GM12878 (cell line): ENCODE measurements around the gene TMEM82. TPM values are rescaled to one million over a fixed set of nuclear protein-coding genes. Genes with fewer than 3 reads are reported as not detected.

Source experiments
- ATAC-seq: fragments of 200-7000 bp; cut with Tn5 transposase; 3 replicates; pipeline ENCODE4 v1.9.1; 2020; ENCODE audit warnings: mild to moderate bottlenecking, moderate library complexity
- BruUV-seq: library from RNA; stranded (reverse); fragments of 400-500 nt; replicated peaks from 2 replicates; lab custom pipeline; 2021; lab: Mats Ljungman, UMichigan
- CTCF ChIA-PET: fragments of 300-600 bp; sonication (Branson Sonifier 250); formaldehyde crosslinking; extraction: SDS; loops from one replicate; lab custom pipeline; 2021; ENCODE audit warnings: inconsistent platforms; lab: Yijun Ruan, JAX
- POLR2A ChIA-PET: fragments of 350-600 bp; formaldehyde crosslinking; extraction: SDS; loops from one replicate; lab custom pipeline; 2021; ENCODE audit warnings: inconsistent platforms; lab: Charles Lee
- RAD21 ChIA-PET: fragments of 300-600 bp; sonication (Branson Sonifier 250); formaldehyde crosslinking; loops from one replicate; lab custom pipeline; 2023; ENCODE audit warnings: antibody characterized with exemption; ENCODE audit not compliant: unreplicated experiment; lab: Charles Lee
- SMC1A ChIA-PET: fragments of 300-600 bp; sonication (Branson Sonifier 250); formaldehyde crosslinking; loops from one replicate; lab custom pipeline; 2023; ENCODE audit not compliant: unreplicated experiment, uncharacterized antibody; lab: Charles Lee
- DNase-seq: peaks from one replicate; pipeline ENCODE4 v3.0.0-alpha.2; 2011; ENCODE audit warnings: low read depth, low spot score
- FAIRE-seq: peaks from 3 replicates; lab custom pipeline; 2011; peaks lifted over from hg19 to GRCh38; lab: Jason Lieb, UNC
- H2AFZ ChIP-seq: 2 replicates; pipeline ENCODE4 v1.6.0; 2011; ENCODE audit warnings: low read depth, low read length, control low read depth; ENCODE audit not compliant: control insufficient read depth
- H3K27ac ChIP-seq: 2 replicates; pipeline ENCODE4 v1.5.1; 2011; ENCODE audit warnings: control low read depth; ENCODE audit not compliant: control insufficient read depth, insufficient read depth
- H3K27me3 ChIP-seq, 2 experiments: replicated peaks in 1 of 2; 2 replicates each; pipeline versions ENCODE4 v1.6.0 to v1.6.1; 2011; ENCODE audit warnings: low read length in 1 of 2; ENCODE audit not compliant: control insufficient read depth in 2 of 2, insufficient read depth in 2 of 2
- H3K36me3 ChIP-seq, 2 experiments: 2 replicates each; pipeline ENCODE4 v1.5.1; 2011; ENCODE audit warnings: low read length in 1 of 2; ENCODE audit not compliant: control insufficient read depth in 2 of 2, insufficient read depth in 2 of 2
- H3K4me1 ChIP-seq: 2 replicates; pipeline ENCODE4 v1.6.1; 2011; ENCODE audit warnings: mild to moderate bottlenecking, low read length, moderate library complexity, mixed read lengths; ENCODE audit not compliant: control insufficient read depth, insufficient read depth
- H3K4me2 ChIP-seq: 2 replicates; pipeline ENCODE4 v1.6.0; 2011; ENCODE audit warnings: control low read depth; ENCODE audit not compliant: control insufficient read depth, insufficient read depth
- H3K4me3 ChIP-seq: fragments of 200-600 bp; sonication (generic); 2 replicates; pipeline ENCODE4 v1.5.1; 2016
- H3K79me2 ChIP-seq: 2 replicates; pipeline ENCODE4 v1.6.0; 2011; ENCODE audit warnings: low read length; ENCODE audit not compliant: control insufficient read depth, insufficient read depth
- H3K9ac ChIP-seq: 2 replicates; pipeline ENCODE4 v1.8.0; 2011; ENCODE audit warnings: low read length, control low read depth, mixed read lengths; ENCODE audit not compliant: control insufficient read depth, insufficient read depth
- H3K9me3 ChIP-seq: replicated peaks from 3 replicates; pipeline ENCODE4 v1.5.1; 2011; ENCODE audit warnings: mild to moderate bottlenecking, low read length; ENCODE audit not compliant: control insufficient read depth, insufficient read depth
- H4K20me1 ChIP-seq: 2 replicates; pipeline ENCODE4 v1.6.0; 2011; ENCODE audit not compliant: control insufficient read depth, insufficient read depth
- ASH2L ChIP-seq: fragments of 300-600, 200-600 bp; sonication (generic); IDR thresholded peaks from 2 replicates; pipeline ENCODE4 v1.6.1; 2017; ENCODE audit warnings: low read depth, mild to moderate bottlenecking, borderline replicate concordance
- CBX5 ChIP-seq: sonication (generic); IDR thresholded peaks from 2 replicates; pipeline ENCODE4 v1.6.1; 2016; ENCODE audit warnings: low read depth, moderate library complexity, mild to moderate bottlenecking, inconsistent platforms
- CHD2 ChIP-seq: IDR thresholded peaks from 2 replicates; pipeline ENCODE4 v1.6.1; 2011; ENCODE audit warnings: low read depth, low read length, improper control_type of control experiment, borderline replicate concordance
- EED ChIP-seq: sonication (generic); IDR thresholded peaks from 2 replicates; pipeline ENCODE4 v1.6.1; 2016; ENCODE audit warnings: antibody characterized with exemption, low read depth
- EP300 ChIP-seq, 2 experiments: fragments of 150-350 bp in 1 of 2; IDR thresholded peaks; 2 replicates each; pipeline ENCODE4 v1.6.1; 2011 to 2012; ENCODE audit warnings: low read depth in 2 of 2, low read length in 2 of 2, borderline replicate concordance in 1 of 2, improper control_type of control experiment in 1 of 2, inconsistent platforms in 1 of 2; ENCODE audit not compliant: control insufficient read depth in 1 of 2
- FOXK2 ChIP-seq: fragments of 450-650 bp; IDR thresholded peaks from 2 replicates; pipeline ENCODE4 v1.6.1; 2017; ENCODE audit warnings: mild to moderate bottlenecking, moderate library complexity
- FOXM1 ChIP-seq: IDR thresholded peaks from 2 replicates; pipeline ENCODE4 v1.6.1; 2012; ENCODE audit warnings: low read depth, mild to moderate bottlenecking, inconsistent platforms, low read length, moderate library complexity
- HDAC6 ChIP-seq: fragments of 200-600 bp; sonication (generic); IDR thresholded peaks from one replicate; pipeline ENCODE4 v1.8.0; 2017; ENCODE audit warnings: antibody characterized with exemption; ENCODE audit not compliant: unreplicated experiment
- MEF2A ChIP-seq: IDR thresholded peaks from 2 replicates; pipeline ENCODE4 v1.6.1; 2011; ENCODE audit warnings: low read depth, mild to moderate bottlenecking, low read length, moderate library complexity; ENCODE audit not compliant: insufficient read depth
- MYC ChIP-seq: IDR thresholded peaks from 2 replicates; pipeline ENCODE4 v1.6.1; 2011; ENCODE audit warnings: mild to moderate bottlenecking, low read length, moderate library complexity, inconsistent platforms; ENCODE audit not compliant: insufficient read depth, insufficient replicate concordance, insufficient read length, severe bottlenecking
- NFYA ChIP-seq: IDR thresholded peaks from 2 replicates; pipeline ENCODE4 v1.6.1; 2011; ENCODE audit warnings: low read depth, mild to moderate bottlenecking, low read length, improper control_type of control experiment, borderline replicate concordance
- NRF1 ChIP-seq: conservative IDR thresholded peaks from 2 replicates; pipeline ENCODE4 v1.6.1; 2011; ENCODE audit warnings: mild to moderate bottlenecking, low read depth, low read length, improper control_type of control experiment
- SMAD5 ChIP-seq: IDR thresholded peaks from 2 replicates; pipeline ENCODE4 v1.6.1; 2016; ENCODE audit warnings: antibody characterized with exemption, low read depth
- TARDBP ChIP-seq: IDR thresholded peaks from 2 replicates; pipeline ENCODE4 v1.6.1; 2016; ENCODE audit warnings: borderline replicate concordance
- WRNIP1 ChIP-seq: IDR thresholded peaks from 2 replicates; pipeline ENCODE4 v1.6.1; 2011; ENCODE audit warnings: low read depth, low read length, improper control_type of control experiment, borderline replicate concordance
- YBX1 ChIP-seq: fragments of 450-650 bp; IDR thresholded peaks from 2 replicates; pipeline ENCODE4 v1.6.1; 2016; ENCODE audit warnings: antibody characterized with exemption
- WGBS: methylation state at CpG from one replicate; pipeline ENCODE4 v1.1.6; 2016; ENCODE audit warnings: low lambda C conversion rate; ENCODE audit not compliant: insufficient replicate concordance, insufficient coverage; ENCODE audit errors: missing lambda C conversion rate; 5-methylcytosine and 5-hydroxymethylcytosine counted together
- in situ Hi-C: fragments of 300-500 bp; cut with MboI; formaldehyde crosslinking; loops from 9 replicates; pipeline ENCODE4 v1.14.3; 2018; ENCODE audit warnings: mixed read lengths
- intact Hi-C: fragments of 100-400 bp; cut with micrococcal nuclease; formaldehyde crosslinking; loops from one replicate; pipeline ENCODE4 v1.14.2; 2022; ENCODE audit not compliant: unreplicated experiment
- polyA plus RNA-seq, 11 experiments: library from polyadenylated mRNA; depleted of rRNA in 4 of 11; unstranded in 6 of 11; stranded (reverse) in 5 of 11; fragments of >200 nt; fragmentation: Nextera tagmentation in 4 of 11; fragmentation: Illumina TruSeq in 1 of 11; extraction: Ambion mirVana in 4 of 11; extraction: Trizol in 1 of 11; gene quantifications; 1 replicate in 1 of 11; 2 replicates in 10 of 11; pipeline versions ENCODE4 v1.2.1 to v1.2.3, GENCODE V29; 2011 to 2016; ENCODE audit warnings: inconsistent platforms in 2 of 11, missing spikeins in 2 of 11, low read depth in 1 of 11
- total RNA-seq, 4 experiments: library from RNA; depleted of rRNA in 3 of 4; stranded (reverse); fragments of >200 nt in 3 of 4; fragmentation: Illumina TruSeq in 1 of 4; extraction: Trizol in 1 of 4; gene quantifications; 2 replicates each; pipeline versions ENCODE4 v1.2.1 to v1.2.3, GENCODE V29; 2013 to 2021
- TF ChIP-seq, protein P1 (sequence below): IDR thresholded peaks from 2 replicates; pipeline ENCODE4 v1.6.1; 2012; ENCODE audit warnings: low read depth, low read length, improper control_type of control experiment
- TF ChIP-seq, protein P2 (sequence below): IDR thresholded peaks from 2 replicates; pipeline ENCODE4 v1.6.1; 2012; ENCODE audit warnings: low read depth, low read length, improper control_type of control experiment
- TF ChIP-seq, protein P3 (sequence below): IDR thresholded peaks from 2 replicates; pipeline ENCODE4 v1.6.1; 2012; ENCODE audit warnings: low read depth, low read length, improper control_type of control experiment
- TF ChIP-seq, protein P4 (sequence below): fragments of 450-650 bp; IDR thresholded peaks from 2 replicates; pipeline ENCODE4 v1.6.1; 2017; ENCODE audit warnings: antibody characterized with exemption, mild to moderate bottlenecking, moderate library complexity

Gene TMEM82
- total and polyA plus RNA-seq, 10 of the 15 experiments (the other 5 are each of a cell fraction or from before 2014, with no cell fraction given), result not detected

DNA sequence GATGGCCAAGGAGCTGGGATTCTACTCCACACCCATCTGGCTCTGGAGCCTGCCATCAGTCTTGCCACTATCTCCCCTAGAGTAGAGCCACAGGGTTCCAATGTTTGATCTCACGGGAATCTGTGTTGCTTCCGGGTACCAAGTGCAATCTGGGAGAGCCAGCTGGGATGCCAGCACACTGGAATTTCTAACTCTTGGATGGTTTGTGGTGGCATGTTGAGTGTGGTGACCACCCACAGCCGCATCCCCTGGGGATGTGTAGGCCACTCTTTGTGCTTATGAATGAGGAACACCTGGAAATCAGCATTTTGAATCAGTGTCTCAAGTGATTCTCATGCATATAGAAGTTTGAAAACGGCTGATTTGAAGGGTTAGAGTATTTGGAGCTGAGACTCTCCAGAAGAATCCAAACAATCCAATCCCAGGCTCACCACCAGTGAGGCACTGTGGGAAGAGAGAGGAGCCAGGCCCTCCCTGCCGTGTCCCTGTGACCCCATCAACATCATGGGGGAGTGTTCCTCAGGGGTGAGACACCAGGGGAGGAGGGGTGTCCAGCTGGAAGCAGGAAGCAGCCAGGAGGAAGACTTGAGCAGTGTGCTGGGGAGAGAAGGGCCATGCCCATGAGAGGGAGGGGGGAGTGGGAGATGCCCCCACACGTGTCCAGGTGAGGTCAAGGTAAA lies 29.7 kb downstream of the TMEM82 start:
- no peak for FAIRE-seq

More for the DNA sequence above, 29.7 kb downstream of the TMEM82 start:
- 19% methylated on average over 6 of the region's 6 CpGs for WGBS
- H2AFZ ChIP-seq, result no peak overlapping the region
- H3K27ac ChIP-seq, result no peak overlapping the region
- no peaks in the 10 kb centered on the region for H3K79me2 ChIP-seq
- H3K9me3 ChIP-seq, result no peaks in the 10 kb centered on the region
- ATAC-seq (no peak), DNase-seq (no peak)
- no peaks in the 10 kb centered on the region; a peak in 1 of 4 replicates for H3K27me3 ChIP-seq
- ChIA-PET SMC1A (no interaction called here), CTCF (interaction anchor here (1.7 kb wide), 1 partner anchor 31 kb away, joined by 4 read pairs; no protein-coding TSS in a partner anchor), RAD21 (no interaction called here), POLR2A (interaction anchor here (0.6 kb wide), 1 partner anchor 48 kb away, joined by 5 read pairs; no protein-coding TSS in a partner anchor)
- no peaks in the 10 kb centered on the region for H3K4me1 ChIP-seq
- TF ChIP-seq EP300 (IDR thresholded peaks at IDR 0.05; ENCODE audit: borderline replicate concordance in 1 of 2, control insufficient read depth in 1 of 2, low read depth in 2 of 2, low read length in 2 of 2), result no peak
- TF ChIP-seq, protein P1, sequence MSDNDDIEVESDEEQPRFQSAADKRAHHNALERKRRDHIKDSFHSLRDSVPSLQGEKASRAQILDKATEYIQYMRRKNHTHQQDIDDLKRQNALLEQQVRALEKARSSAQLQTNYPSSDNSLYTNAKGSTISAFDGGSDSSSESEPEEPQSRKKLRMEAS, result no peak
- TF ChIP-seq, protein P2, sequence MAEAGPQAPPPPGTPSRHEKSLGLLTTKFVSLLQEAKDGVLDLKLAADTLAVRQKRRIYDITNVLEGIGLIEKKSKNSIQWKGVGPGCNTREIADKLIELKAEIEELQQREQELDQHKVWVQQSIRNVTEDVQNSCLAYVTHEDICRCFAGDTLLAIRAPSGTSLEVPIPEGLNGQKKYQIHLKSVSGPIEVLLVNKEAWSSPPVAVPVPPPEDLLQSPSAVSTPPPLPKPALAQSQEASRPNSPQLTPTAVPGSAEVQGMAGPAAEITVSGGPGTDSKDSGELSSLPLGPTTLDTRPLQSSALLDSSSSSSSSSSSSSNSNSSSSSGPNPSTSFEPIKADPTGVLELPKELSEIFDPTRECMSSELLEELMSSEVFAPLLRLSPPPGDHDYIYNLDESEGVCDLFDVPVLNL, result no peak
- no peak for TF ChIP-seq FOXK2
- no peak for TF ChIP-seq CHD2
- TF ChIP-seq YBX1, result no peak
- no peak for TF ChIP-seq NRF1
- no peak for TF ChIP-seq HDAC6
- TF ChIP-seq CBX5, result no peak
- TF ChIP-seq EED, result no peak
- no peak for TF ChIP-seq ASH2L
- TF ChIP-seq, protein P3, sequence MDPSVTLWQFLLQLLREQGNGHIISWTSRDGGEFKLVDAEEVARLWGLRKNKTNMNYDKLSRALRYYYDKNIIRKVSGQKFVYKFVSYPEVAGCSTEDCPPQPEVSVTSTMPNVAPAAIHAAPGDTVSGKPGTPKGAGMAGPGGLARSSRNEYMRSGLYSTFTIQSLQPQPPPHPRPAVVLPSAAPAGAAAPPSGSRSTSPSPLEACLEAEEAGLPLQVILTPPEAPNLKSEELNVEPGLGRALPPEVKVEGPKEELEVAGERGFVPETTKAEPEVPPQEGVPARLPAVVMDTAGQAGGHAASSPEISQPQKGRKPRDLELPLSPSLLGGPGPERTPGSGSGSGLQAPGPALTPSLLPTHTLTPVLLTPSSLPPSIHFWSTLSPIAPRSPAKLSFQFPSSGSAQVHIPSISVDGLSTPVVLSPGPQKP, result no peak
- no peak for TF ChIP-seq MEF2A
- TF ChIP-seq WRNIP1, result no peak
- TF ChIP-seq SMAD5, result no peak
- no peak for TF ChIP-seq TARDBP
- TF ChIP-seq FOXM1, result no peak
- TF ChIP-seq, protein P4, sequence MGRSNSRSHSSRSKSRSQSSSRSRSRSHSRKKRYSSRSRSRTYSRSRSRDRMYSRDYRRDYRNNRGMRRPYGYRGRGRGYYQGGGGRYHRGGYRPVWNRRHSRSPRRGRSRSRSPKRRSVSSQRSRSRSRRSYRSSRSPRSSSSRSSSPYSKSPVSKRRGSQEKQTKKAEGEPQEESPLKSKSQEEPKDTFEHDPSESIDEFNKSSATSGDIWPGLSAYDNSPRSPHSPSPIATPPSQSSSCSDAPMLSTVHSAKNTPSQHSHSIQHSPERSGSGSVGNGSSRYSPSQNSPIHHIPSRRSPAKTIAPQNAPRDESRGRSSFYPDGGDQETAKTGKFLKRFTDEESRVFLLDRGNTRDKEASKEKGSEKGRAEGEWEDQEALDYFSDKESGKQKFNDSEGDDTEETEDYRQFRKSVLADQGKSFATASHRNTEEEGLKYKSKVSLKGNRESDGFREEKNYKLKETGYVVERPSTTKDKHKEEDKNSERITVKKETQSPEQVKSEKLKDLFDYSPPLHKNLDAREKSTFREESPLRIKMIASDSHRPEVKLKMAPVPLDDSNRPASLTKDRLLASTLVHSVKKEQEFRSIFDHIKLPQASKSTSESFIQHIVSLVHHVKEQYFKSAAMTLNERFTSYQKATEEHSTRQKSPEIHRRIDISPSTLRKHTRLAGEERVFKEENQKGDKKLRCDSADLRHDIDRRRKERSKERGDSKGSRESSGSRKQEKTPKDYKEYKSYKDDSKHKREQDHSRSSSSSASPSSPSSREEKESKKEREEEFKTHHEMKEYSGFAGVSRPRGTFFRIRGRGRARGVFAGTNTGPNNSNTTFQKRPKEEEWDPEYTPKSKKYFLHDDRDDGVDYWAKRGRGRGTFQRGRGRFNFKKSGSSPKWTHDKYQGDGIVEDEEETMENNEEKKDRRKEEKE, result no peak
- no peak for TF ChIP-seq NFYA
- TF ChIP-seq MYC, result no peak
- intact Hi-C loops, result no loop called here
- in situ Hi-C loops, result no loop called here
- BruUV-seq, result no TSS peak
- no peaks in the 10 kb centered on the region for H4K20me1 ChIP-seq
- H3K36me3 ChIP-seq, result no peaks in the 10 kb centered on the region
- no peak overlapping the region for H3K9ac ChIP-seq
- no peak overlapping the region for H3K4me2 ChIP-seq
- H3K4me3 ChIP-seq, result no peak overlapping the region
